GM19372 (cell line): ENCODE data around the gene PLK5.

Source experiments
- ATAC-seq: cut with Tn5 transposase; IDR thresholded peaks from one replicate; pipeline ENCODE4 v1.9.1; 2021; ENCODE audit warnings: mild to moderate bottlenecking, low read depth, moderate library complexity; ENCODE audit not compliant: unreplicated experiment

Gene PLK5

GRCh38 chr19:1574354-1575136 lies 50.7 kb downstream of the PLK5 start:
- ATAC-seq: no peak

- ATAC-seq: no peak
These were observed 51.7 kb downstream of the PLK5 start for GRCh38 chr19:1575323-1576241.

- no peak for ATAC-seq
These were observed 52.6 kb downstream of the PLK5 start for GRCh38 chr19:1576242-1577089.

- no peak for ATAC-seq
These were observed 53.4 kb downstream of the PLK5 start for GRCh38 chr19:1577090-1577928.

GRCh38 chr19:1577929-1578618 lies 54.2 kb downstream of the PLK5 start:
- no peak for ATAC-seq

- ATAC-seq: no peak
These were observed 55.3 kb downstream of the PLK5 start for GRCh38 chr19:1579222-1579621.

- no peak for ATAC-seq
These were observed 56.5 kb downstream of the PLK5 start for GRCh38 chr19:1580382-1580781.

GRCh38 chr19:1580957-1581356 lies 57.1 kb downstream of the PLK5 start:
- no peak for ATAC-seq

- ATAC-seq: no peak
These were observed 58.3 kb downstream of the PLK5 start for GRCh38 chr19:1582201-1582600.

- ATAC-seq: no peak
These were observed 60.8 kb downstream of the PLK5 start for GRCh38 chr19:1584500-1585242.

GRCh38 chr19:1585243-1585580 lies 61.3 kb downstream of the PLK5 start:
- no peak for ATAC-seq
